ENCODE results near the gene FSTL4.

GRCh38 chr5:133480866-133481265, 131.5 kb downstream of the FSTL4 start:
- TF ChIP-seq CTCF (IDR thresholded peaks at IDR 0.05) = no peak
- TF ChIP-seq EP300 (IDR thresholded peaks at IDR 0.05) = no peak

All from ovary (tissue), 3 donors.